HG02798 (cell line): Measurements from ENCODE around the gene DLEC1.
"Not testable (repeated sequence)": the region's sequence is repeated elsewhere in the genome, so short reads cannot be mapped to it uniquely, and the experiment has no call there.

Experiments
- ATAC-seq: cut with Tn5 transposase; IDR thresholded peaks from one replicate; pipeline ENCODE4 v1.9.1; 2021; ENCODE audit warnings: mild to moderate bottlenecking; ENCODE audit not compliant: unreplicated experiment, poor library complexity

DLEC1 gene

GRCh38 chr3:38147421-38147820 is 108.4 kb downstream of the DLEC1 start:
- ATAC-seq, result no peak

GRCh38 chr3:38148311-38148882 is 109.4 kb downstream of the DLEC1 start:
- no peak for ATAC-seq

DNA sequence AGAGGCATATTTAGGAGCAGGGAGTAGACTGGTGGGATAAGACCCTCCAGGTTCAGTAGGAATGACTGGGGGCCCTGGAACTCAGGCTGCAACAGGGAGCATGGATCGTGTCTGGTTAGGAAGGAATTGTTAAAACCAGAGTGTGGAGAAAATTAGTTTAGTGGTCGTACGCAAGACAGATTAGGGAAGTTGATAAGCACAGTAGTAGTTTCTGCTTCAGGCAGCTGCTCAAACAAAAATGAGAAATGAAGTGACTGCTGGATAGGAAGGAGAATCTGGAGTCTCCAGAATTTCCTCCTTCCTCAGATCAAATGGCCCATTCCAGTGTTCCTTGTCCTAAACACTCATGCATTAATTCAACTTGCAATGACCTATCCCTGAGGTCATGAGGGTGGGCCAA is 110.7 kb downstream of the DLEC1 start:
- ATAC-seq, result no peak

- ATAC-seq, result no peak
Measured at GRCh38 chr3:38150780-38151528, 111.9 kb downstream of the DLEC1 start.

DNA sequence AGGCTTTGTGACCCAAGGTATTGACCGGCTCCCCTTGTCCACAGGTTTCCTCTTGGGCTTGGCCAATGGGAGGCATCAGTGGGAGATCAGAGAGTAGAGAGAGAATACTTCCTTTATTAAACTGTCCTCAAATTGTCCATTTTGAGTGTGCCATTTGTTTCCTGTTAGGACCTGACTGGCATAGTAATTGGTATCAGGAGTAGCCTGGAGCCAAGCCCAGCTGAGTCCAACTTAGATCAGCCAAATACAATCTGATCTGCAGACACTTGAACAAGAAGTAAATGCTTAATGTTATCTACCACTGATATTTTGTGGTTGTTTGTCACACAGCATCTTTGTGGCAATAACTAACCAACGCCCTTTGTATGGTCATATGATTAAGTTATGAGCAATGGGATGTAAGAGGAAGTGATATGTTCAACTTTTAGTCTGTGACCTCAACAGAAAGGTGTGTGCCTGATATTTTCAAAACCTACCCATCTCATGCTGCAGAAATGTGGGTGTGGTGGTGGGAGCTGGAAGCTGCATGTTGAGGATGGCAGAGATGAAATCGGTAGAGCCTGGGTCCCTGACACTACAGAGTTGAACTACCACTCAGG is 112.8 kb downstream of the DLEC1 start:
- no peak for ATAC-seq

- no peak for ATAC-seq
Measured at GRCh38 chr3:38152609-38153008, 113.6 kb downstream of the DLEC1 start.

- no peak for ATAC-seq
Measured at GRCh38 chr3:38153221-38153620, 114.2 kb downstream of the DLEC1 start.

DNA sequence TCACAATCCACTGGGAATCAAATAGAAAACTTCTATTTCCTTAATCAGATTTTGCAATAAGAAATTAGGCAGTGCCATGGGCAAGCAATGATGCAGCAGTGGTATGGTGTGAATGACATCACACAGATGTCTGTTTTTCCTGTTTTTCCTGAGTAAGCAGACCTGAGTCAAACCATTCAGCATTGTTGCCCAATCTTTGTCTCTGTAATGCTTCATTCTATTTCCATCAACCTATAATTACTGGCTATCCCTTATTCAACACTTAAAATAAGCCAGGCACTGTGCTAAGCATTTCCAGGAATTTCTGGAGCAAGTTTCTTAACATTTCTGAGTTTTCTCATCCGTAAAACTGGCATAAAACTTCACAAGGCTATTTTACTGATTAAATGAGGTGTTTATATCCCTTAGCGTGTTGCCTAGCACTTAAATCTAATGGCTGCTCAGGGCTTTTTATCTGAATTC is 115.1 kb downstream of the DLEC1 start:
- no peak for ATAC-seq

DNA sequence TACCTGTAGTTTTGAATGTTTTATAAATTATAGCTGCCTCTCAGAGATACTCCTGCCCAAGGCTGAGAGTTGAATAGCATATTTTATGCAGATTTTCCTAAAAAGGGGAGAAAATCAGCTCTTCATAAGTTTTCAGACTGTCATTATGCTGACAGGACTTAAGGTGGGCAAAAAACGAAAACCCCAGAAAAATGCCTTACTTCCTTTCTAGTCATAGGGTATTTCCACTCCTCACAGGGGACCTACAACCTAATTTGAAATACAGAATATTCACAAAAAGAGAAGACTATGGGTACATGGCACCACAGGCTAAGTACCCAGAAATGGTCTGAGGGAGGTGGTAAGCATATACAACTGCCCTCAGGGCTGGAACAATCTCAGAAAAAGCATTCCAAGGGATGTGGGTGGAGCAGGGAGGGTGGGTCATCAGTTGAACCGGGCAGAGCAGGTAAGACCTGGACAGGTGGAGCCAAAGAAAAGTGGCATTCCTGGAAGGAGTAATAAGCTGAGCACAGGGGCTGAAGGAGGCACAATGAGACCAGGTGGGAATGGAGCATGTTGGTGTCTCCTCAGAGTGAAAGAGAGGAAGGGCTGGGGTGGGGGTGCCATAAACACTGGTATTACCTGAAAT is 115.7 kb downstream of the DLEC1 start:
- ATAC-seq, result no peak

GRCh38 chr3:38155825-38156224 is 116.8 kb downstream of the DLEC1 start:
- no peak for ATAC-seq

- no peak for ATAC-seq
Measured at GRCh38 chr3:38157117-38157516, 118.1 kb downstream of the DLEC1 start.

DNA sequence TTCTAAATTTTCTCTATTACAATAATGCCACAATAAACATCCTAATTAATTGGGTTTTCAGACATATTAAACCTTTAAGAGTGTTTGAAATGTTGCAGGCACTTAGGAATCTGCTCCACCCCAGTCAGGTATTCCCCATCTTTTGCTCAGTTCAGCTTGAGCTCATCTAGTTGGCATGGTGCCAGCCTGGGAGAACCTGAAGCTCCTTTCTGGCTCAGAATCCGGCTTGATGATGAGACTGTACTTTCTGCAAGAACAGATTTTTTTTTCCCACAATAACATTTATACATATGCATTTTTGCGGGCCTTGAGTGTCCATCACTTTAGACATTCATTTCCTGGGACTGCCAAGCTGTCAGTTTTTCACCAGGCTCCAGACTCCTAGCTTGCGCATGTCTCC is 118.6 kb downstream of the DLEC1 start:
- ATAC-seq, result no peak

DNA sequence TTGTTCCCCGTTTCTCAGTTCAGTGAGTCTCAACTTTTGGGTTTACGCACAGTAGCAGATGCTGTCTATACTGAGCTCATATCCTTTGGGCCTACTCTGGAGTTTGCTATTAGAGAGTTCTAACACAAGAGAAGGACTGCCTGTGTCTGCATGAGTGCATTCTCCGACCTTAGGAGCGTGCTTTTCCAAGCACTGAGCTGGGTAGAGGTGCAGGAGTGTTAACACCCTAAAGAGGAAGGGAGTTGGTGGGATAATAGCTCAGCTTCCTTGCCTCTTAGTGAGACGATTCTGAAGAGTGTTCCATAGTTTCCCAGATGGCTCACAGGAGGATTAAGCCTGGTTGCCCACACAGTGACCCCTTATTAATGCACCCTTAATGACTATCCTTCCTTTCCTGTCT is 119.5 kb downstream of the DLEC1 start:
- no peak for ATAC-seq

DNA sequence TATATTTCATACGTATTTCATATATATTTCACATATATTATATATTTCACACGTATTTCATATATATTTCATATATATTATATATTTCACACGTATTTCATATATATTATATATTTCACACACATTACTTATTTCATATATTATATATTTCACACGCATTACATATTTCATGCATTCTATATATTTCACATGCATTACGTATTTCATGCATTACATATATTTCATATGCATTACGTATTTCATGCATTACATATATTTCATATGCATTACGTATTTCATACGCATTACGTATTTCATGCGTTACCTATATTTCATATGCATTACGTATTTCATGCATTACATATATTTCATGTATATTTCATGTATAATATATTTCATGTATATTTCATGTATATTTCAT is 121.7 kb downstream of the DLEC1 start:
- not testable (repeated sequence) for ATAC-seq

- no peak for ATAC-seq
Measured at GRCh38 chr3:38163117-38163840, 124.3 kb downstream of the DLEC1 start.

DNA sequence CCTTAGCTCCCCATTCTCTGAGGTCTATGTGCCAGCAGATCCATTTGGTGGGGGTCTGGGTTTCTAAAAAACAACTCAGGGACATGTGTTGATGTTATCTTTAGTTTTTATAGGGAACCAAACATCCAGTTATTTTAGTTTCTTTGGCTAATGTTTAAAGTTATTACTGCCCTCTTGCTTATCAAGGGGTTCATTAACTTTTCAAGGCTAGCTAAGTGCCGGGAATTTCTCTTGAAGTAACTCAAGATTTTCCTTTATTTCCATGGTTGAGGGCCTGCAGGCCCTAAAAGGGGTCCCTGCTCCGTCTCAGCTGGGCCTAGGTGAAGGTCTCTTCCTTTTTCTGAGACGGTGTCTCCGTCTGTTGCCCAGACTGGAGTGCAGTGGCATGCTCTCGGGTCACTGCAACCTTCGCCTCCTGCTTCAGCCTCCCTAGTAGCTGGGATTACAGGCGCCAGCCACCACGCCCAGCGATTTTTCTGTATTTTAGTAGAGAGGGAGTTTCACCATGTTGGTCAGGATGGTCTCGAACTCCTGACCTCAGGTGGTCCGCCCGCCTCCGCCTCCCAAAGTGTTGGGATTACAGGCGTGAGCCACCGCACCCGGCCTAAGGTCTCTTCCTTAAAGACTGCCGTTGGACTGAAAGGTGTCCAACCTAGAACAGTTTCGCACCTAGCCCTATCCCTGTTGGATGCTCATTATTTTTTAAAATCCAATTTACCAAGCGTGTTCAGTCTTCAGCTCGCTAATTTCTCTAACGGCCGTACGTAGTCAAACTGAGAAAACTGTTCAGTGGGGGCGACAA is 125.0 kb downstream of the DLEC1 start:
- ATAC-seq, result no peak

GRCh38 chr3:38164643-38164951 is 125.6 kb downstream of the DLEC1 start:
- ATAC-seq, result peak; percentile 14

GRCh38 chr3:38164952-38165721 is 126.1 kb downstream of the DLEC1 start, which contains the start of gene OXSR1:
OXSR1 (plus strand) TSS chr3:38165537; CDS start chr3:38165877, 340 bp downstream.
- ATAC-seq, result peak; percentile 92

- ATAC-seq, result no peak
Measured at GRCh38 chr3:38165722-38166387, 126.8 kb downstream of the DLEC1 start.
